HG03064 (cell line): ENCODE results near the gene RABAC1.
"Not testable (repeated sequence)": the region's sequence is repeated elsewhere in the genome, so short reads cannot be mapped to it uniquely, and the experiment has no call there.

Experiments
- ATAC-seq: cut with Tn5 transposase; IDR thresholded peaks from one replicate; pipeline ENCODE4 v1.9.1; 2021; ENCODE audit warnings: low read depth; ENCODE audit not compliant: unreplicated experiment

RABAC1 gene

DNA sequence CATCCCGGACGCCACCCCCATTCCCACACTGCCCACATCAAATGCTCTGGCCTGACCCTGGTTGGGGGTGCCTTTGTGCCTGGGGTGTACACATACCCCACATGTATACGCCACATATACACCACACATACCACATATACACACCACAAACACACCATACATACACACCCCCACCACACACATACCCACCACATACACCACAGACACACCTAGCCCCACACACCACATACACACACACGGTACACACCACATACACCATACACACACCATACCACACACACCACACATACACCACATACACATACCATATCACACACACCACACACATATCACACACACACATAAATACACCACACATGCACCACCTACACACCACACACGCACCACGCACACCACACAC lies 41.0 kb downstream of the RABAC1 start:
- no peak for ATAC-seq

DNA sequence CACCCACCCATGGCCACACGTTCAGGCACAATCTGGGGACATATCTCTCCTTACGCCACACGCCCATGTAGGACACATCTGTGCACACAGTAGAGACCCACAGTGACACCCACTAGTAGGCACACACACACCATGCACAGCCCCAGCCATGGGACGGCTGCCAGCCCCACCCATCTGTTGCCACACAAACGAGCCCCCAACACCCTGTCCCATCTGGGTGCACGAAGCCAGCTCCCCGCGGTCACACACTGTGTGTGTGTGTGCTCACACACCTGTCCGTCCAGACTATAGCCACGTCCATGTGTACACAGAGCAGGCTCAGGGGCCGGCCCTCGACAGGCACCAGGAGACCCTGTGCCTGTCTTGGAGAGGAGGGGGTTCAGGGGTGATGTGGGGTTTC lies 41.4 kb downstream of the RABAC1 start:
- no peak for ATAC-seq

DNA sequence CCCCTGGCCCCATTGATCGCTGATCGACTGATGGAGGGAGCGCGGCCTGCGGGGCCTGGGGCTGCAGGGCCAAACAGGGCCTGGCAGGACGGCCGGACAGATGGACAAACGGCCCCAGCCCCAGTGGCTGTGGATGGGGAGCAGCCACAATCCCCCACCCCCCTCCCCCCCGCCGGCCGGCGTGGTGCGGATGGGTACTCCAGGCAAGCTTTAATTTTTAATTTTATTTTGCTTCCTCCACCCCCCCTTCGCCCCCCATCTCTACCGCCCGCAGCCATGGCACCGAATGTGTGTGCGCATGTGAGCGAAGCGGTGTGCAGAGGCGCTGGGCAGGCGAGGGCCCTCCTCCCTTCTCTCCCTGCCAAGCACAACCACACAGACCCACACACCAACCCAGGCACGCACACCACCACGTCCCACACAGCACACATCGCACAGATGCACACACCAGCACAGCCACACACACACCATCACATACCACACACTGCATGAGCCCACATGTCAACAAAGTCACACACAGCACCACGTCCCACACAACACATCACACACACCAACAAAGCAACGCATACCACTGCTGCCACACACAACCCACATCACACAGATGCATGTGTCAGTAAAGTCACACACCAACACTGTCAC lies 43.2 kb downstream of the RABAC1 start:
- ATAC-seq = no peak

DNA sequence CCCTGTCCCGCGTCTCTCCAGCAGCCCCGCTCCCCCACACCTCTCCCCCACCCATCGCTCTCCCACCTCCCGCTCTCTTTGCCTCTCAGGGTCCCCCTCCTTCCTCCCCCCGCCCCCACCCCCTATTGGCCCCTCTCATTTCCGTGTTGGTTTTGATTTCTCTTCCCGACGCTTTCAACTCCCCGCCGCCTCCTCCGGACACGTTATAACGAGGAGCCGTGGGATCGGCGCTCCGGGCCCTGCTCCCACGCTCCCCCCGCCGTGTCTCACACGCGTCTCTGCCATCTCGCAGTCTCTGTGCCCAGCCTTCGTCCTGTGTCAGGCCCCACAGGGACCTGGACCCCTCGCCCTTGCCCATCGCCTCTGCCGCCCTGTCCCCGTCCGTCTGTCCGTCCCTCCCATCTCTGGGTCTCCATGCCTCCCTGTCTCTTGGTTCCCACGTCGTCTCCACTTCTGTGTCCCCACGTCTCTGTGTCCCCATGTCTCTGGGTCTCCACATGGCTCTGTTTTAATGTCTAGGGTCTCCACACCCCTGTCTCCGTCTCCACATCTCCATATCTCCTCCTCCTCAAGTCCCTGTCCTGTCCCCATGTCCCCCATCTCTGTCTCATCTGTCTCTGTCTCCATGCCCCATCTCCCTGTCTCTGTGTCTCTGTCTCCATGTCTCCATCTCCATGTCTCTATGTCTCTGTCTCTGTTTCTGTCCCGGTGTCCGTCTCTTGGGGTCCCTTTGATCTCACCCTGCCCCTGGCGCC lies 43.9 kb downstream of the RABAC1 start:
- no peak for ATAC-seq

DNA sequence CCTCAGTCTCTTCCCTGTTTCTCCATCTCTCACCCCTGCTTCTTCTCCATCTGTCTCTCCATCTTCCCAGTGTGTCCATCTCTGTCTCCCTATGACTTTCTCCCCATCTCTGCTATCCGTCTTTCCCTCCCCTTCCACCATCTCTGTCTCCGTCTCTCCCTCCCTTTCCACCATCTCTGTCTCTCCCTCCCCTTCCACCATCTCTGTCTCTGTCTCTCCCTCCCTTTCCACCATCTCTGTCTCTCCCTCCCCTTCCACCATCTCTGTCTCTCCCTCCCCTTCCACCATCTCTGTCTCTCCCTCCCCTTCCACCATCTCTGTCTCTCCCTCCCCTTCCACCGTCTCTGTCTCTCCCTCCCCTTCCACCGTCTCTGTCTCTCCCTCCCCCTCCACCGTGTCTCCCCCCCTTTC lies 44.7 kb downstream of the RABAC1 start:
- not testable (repeated sequence) for ATAC-seq

DNA sequence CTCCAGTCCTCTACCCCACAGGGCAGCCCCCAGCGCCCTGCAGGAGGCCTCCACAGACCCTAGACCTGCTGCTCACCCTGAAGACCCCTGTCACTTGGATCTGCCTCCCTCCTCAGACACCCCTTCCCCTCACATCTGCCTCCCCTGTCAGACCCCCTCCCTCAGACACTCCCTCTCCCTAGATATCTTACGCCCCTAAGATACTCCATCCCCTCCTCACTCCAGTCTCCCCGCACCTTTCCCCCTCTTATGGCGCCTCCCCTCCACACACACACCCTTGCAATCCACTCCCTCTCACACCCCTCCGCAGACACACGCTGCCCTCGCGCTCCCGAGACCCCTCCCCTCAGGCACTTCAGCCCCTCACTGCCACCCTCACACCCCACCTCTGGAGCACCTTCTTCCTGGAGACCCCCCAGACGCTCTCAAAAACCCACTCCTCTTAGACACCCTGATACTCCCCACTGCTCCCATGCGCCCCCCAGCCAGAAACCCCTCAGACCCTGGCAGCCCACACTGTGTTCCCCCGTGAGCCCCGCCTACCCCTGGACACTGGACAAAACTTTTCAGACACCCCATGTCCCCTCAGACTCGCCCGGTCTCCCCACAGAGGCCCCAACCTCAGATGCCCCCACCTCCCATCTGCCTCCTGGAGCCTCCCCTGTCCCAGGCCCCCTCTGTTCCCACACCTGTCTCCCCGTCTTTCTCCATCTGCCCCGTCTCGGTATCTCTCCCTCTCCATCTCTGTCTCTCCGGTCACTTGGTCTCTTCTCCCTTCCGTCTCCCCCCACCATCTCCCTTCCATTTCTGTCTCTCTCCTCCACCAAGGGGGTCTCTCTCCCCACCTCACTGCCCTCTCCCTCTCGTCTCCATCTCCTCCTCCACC lies 45.3 kb downstream of the RABAC1 start:
- ATAC-seq = no peak

DNA sequence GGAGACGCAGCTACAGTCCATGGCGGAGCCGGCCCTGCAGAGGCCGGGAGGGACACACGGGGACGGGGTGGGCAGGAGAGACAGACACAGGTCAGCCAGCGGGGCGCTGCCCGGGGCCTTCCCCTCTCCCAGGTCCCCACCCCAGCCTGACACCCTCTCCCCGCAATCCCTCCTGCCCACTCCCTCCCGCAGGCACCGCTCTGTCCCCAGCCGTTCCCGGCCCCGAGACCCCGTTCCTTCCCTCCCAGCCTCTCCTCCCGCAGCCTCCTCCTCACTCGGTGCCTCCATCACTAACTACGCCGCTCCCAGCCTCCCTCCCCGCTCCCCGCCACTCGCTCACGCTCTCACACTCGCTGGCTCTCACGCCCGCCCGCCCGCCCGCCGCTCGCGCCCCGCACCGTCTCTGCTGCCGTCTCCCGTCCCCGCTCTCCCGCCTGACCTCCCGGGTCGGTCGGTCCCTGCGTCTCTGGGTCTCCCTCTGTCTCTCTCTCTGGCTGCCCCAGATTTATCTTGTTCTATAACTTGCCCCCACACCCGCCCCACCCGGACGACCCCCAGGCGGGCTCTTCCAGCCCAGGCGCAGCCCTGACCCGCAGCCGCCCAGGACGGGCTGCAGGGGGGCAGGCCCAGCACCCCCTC lies 46.1 kb downstream of the RABAC1 start:
- ATAC-seq = no peak

DNA sequence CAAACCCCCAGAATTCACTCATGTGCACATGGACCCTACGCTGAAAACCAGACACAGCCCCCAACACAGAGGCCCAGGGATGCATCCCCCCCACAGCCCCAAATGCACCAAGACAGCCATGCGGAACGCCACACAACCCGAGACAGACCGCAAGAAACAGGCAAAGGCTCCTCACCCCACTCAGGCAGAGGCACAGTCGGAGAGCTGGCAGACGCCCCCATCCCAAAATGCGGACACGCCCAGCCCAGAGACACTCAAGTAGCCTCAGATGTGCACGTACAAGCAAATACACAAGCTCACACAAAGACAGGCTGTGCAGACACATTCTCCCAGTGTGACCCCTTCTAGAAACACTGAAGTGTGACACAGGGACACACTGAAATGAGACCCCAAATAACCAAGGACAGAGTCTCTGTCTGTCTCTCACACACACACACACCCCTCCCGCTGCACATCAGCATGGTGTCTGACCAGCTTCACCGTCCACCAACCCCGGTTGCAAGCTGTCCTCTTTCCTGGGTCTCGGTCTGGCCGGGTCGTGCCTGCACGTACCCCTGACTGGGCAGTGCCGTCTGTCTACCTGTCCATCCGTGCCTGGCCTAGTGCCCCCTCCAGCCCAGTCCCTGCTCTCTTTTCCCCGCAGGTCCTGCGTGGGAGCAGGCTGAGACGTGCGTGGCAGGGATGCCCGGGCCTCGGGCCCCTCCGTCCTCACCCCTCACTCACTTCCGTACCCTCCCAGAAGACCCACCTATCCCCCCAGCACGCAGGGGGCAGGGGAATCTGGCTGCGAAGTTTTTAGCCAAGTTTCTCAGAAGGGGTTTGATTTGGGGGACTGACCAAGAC lies 47.0 kb downstream of the RABAC1 start:
- ATAC-seq = no peak

DNA sequence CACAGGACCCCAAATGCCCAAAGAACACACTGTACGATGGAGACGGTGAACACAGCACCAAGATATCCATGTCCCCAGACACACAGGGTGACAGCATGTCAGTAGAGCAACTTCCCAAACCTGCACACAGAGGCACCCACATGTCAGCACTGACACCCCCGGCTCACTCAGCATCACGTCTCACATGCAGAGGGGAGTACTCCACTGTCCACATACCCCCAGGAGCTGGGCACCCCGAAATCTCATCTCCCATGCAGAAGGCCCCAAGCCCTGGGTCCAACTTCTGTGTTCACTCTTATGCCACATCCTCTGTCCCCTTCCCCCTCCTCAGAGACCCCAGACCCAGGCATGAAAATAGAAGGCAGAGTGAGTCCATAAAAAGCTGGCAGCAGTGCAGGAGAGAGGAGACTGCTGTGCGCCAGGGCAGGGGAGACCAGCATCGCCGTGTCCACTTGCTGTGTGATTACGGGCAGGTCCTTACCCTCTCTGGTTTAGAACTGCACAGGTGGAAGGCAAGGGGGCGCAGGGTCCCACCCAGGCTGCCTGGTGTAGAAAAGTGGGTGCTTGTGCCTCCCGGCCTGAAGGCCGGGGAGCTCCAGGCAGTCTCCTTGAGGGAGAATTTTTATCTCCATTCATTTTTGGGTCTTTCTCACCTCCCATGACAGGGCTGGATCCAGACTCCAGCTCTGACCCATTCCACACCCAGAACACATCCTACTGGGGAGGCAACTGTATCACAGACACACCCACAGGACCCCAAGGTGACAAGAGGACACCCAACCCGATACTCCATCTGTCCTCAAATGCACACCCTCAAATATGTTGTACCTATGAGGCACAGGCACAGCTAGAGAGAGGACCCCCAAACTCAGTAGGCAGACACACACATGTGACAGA lies 47.9 kb downstream of the RABAC1 start:
- no peak for ATAC-seq

DNA sequence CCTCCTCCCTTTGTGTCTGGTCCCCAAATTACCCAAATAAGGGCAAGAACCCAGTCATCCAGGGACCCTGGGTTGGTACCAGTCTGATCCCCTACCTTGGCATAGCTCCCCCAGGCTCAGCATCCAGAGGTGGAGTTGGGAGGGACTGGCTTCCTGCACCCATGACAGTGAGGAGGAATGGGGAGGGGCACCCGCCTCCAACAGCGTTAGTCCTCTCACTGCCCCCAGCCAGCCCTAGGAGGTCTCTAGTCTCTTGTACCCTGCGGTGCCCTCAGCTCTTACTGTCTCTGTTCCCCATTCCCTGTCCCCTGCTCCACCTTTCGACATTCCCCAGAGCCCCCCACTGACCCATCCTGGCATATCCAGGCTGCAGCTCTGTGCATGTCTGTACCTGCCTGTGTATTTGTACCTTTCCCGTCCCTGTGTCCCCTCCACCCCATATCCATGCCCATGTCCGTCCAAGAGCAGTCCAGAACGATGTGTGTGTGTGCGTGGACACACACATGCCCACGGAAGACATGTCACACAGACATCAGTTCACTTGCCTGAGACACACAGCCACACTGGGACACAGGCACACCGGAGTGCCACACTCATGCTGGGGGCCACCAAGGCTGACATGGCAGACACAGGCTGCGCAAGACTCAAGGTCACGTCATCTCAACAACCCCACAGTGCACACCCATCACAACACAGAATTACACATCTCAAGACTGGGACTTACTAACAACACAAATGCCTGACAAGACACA lies 48.7 kb downstream of the RABAC1 start:
- ATAC-seq = no peak

DNA sequence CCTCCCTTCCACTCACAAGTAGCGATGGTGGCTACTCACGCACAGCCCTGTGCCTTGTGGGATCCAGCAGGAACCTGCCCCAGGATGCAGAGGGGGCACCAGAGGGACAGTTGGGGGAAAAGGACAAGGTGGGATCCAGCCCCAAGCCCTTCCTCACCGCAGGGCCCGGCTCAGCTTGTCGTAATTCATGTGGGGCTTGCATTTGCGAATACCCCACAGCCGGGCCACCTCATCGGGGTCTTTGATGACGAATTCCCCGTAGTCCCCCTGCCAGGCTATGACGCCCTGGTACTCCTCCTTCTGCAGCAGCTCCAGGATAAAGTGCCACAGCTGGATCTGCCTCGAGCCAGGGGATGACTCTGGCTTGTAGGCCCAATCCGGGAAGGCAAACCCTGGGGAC lies 49.4 kb downstream of the RABAC1 start:
- no peak for ATAC-seq

DNA sequence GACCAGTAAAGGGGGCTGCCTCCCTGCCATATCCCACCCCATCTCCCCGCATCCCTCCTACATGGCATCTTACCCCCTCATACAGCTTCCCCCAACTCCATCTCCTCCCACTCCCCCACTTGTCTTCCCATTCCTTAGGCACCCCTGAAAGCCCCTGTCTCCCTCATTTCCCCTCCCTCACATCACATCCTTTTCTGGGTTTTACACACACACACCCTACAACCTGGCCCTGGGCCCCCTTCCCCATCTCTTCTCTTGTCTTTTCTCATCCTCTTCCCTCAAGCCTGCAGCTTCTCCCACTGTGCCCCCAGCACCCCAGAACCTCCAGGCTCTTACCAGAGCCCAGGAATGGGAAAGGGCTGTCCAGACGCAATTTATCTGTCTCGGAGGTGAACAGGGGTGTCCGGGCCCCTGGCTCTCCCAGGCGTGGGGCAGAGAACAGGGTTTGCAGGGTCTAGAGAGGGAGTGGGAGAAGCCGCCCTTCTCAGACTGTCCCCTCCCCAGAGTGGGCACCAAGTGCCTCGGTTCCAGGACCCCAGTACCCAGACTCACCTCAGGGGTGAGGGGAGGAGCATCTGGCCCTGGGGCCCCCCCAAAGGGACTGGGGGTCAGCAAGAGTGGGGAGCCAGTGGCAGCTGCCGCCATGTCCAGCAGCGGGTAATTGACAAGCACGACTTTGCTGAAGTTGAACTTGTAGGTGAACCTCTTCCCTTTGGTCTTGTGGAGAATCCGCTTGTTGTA lies 50.2 kb downstream of the RABAC1 start:
- no peak for ATAC-seq

DNA sequence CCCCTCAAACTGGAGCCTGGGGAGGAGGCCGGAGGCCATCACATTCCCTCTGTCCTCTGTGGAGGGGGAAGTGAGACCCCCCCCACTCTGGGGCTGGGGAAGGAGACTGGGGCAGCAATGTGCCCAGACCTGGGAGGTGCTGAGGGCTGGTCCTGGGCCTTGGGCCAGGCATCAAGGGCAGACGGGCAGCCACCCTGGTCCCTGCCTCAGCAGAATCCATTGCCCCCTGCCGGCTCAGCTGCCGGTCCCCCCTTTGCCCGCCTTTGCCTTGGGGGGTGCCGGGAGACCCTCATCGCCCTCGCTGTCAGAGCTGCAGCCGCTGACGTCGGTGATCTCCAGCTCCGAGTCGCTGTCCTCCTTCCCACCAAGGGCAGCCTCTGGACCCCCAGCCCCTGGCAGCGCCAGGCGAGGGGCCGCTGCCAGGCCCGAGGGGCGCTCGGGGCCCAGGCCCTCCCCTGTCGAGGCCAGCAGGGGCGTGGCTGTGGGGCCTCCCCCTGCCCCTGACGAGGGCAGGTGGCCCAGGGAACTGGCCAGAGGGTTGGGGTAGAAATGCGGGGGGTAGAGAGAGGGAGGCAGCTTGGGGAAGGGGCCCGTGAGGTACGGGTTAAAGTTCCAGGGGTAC lies 51.0 kb downstream of the RABAC1 start:
- no peak for ATAC-seq

DNA sequence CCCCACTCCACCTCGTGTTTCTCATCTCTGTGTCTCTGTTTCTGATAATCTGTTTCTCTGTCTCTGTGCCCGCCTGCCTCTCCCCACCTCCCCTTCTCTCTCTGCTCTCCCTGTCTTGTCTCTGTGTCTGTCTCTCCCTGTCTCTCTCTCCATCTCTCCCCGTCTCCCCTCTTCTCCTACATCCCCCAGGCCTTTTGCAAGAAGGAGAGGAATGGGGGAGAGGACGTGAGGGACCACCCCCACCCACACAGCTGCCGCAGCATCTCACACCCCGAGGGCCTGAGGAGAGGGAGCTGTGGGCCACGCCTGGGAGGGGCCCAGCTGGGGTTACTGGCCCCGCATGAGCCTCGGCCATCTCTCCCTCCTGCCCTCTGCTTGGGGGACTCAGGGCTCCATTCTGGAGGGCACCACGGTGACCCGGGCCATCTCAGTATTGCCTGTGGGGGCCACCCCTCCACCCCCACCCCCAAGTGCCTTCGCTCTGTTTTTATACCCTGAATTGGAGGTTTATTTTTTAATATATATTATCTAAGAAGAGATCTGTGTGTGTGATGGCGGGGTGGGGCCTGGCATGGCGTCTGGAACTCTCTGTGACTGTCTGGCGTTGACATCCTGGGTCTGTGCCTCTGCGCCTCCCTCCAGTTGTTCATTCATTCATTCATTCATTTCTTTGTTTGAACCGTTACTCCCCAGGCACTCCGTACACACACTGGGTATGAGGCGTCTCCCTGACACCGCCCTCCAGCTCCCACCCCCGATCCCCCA lies 52.0 kb downstream of the RABAC1 start:
- ATAC-seq = no peak
